DMS53 (cell line): ENCODE data around the gene KCNJ11.

ENCODE experiments used
- DNase-seq: peaks from one replicate; lab custom pipeline; 2025; lab: John Stamatoyannopoulos, UW

Gene KCNJ11

GRCh38 chr11:17391493-17392355 lies 3.3 kb upstream of the KCNJ11 start:
- peak; percentile 97 for DNase-seq

DNA sequence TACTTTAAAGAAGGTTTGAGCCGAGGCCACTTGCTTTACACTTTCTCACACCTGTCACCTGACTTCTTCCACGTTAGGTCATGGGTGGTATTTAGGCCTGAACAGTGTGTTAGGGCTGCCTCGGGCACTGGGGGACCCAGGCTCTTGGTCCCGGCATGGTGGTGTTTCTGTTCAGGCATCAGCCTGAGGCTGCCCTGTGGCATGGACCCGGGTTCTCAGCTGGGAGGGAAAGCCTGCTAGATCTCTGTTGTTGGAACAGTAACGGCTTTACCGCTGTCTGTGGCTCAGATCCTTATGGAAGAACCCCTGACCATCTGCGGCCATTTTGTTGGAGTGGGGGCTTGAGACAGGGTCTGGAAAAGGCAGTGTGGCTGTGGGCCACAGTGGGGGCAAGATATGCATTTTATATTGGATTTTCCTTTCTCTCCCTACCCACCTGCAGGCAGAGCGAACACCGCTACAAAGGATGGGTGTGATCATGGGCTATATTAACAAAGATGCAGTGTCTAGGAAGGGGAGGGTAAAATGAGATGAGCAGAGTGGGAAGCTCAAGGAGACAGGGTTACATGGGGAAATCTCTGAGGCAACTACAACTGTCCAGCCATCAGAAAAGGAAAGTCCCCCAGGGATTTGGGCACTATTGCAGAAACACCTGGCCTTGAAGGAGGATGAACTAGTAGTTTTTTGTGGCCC lies 1.6 kb upstream of the KCNJ11 start:
- peak; percentile 80 for DNase-seq

- peak; percentile 96 for DNase-seq
These were observed 925 bp upstream of the KCNJ11 start for GRCh38 chr11:17389211-17389956.

GRCh38 chr11:17387811-17388210 lies 648 bp downstream of the KCNJ11 start:
- DNase-seq = peak; percentile 58

DNA sequence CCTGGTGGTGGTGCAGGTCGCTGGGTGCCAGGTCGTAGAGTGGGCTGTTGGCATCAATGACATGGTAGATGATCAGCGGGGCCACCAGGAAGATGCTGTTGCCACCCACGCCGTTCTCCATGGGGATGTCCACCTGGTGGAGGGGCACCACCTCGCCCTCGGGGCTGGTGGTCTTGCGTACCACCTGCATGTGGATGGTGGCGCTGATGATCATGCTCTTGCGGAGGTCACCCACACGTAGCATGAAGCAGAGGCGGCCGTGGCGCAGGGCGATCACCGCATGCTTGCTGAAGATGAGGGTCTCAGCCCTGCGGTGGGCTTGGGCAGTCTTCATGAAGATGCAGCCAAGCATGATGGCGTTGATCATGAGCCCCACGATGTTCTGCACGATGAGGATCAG lies 1.2 kb downstream of the KCNJ11 start:
- DNase-seq = no peak

GRCh38 chr11:17386331-17387084 lies 2.0 kb downstream of the KCNJ11 start:
- DNase-seq = peak; percentile 88

GRCh38 chr11:17385926-17386325 lies 2.5 kb downstream of the KCNJ11 start:
- peak; percentile 47 for DNase-seq

DNA sequence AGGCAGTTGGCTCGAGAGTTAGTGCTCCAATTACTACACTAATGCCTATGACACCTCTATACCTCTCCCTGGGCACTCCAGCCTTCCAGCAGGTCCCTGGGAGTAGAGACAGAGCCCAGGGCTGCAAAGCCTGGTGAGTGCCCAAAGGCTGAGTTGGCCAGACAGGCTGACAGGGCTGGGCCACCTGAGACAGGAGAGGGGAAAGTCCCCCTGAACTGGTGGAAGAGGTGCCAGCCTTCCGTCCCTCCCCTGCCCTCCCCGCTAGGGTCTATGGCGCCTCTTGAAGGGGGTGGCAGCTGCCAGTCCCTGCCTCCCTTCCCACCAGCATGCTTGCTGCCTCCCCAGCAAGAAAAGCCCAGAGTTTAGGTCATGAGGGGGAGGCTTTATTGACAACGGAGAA lies 3.0 kb downstream of the KCNJ11 start:
- DNase-seq = peak; percentile 38

DNA sequence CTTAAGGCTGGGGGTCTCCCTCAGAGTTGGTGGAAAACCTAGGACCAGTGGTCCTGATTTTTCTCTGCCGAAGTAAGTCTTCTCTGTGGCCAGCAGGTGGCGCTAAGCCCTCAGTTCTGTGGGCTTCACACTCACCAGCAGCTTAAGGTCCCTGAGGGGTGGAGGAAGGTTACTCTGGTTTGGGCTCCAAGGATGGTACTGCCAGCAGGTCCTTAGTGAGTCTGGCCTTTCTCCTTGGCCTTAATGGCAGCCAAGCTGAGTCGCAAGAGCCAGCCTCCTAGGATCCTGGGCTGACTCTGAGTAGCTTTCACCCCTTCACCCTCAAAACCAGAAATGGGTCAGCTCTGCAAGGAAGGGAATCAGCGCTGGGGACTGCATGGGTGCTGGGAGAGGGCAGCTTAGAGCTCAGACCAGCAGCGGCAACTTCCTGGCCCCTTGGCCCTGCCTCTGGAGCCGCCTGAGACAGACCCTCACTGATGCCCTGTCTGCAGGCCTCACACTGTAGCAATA lies 4.4 kb downstream of the KCNJ11 start:
- peak; percentile 93 for DNase-seq

- no peak for DNase-seq
These were observed 5.0 kb downstream of the KCNJ11 start for GRCh38 chr11:17383461-17383860.

DNA sequence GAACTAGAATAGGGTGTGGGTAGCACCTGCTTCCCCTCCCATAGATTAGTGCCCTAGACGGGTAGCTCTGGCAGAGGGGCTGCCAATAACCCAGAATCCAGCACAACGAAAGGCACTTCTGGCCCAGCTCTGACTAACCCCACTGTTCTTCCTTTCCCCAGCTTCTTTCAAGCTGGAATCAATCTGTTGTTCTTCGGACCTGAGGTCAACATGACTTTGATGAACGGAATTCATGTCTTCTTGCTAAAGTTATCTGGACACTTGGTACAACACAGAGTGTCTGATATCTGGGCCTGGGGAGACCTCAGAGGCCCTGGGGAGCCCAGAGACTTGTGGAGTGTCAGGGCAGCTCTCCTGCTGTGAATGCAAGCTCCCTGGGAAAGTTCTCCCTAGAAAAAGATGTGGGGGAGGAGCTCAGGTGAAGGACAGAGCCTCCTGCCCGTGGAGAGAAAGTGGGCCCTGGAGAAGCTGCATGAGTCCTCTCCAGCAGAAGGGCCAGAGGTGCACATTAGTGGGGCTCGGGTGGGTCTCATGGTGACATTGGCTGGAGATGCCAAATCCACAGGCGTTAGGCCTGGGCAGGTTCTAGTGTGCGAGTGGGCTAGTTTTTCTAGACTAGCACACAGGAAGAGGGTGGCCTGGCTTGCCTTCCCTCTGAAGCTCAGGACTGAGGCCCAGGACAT lies 6.3 kb downstream of the KCNJ11 start:
- DNase-seq = no peak

GRCh38 chr11:17381156-17381555 lies 7.3 kb downstream of the KCNJ11 start:
- no peak for DNase-seq

GRCh38 chr11:17379383-17380180 lies 8.9 kb downstream of the KCNJ11 start:
- DNase-seq = no peak

- no peak for DNase-seq
These were observed 9.8 kb downstream of the KCNJ11 start for GRCh38 chr11:17378655-17379054.

DNA sequence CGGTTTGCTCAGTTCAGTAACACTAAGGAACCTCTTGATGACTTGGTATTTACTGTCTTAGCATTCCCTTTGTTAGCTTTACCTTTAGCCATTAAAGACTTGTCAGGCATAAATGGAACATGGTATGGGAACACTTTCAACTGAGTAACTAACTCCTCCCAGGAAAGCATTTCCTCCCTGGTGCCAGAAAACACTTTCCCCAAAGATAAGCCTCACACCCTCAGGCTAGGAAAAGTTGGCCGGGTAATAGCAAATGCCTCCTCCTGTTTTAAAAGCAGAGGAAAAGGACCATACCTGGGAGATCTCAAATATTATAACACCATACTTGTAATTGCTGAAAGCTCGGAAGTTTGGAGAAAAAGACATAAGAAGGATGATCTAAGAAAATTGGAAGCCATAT lies 12.0 kb downstream of the KCNJ11 start:
- DNase-seq = no peak

DNA sequence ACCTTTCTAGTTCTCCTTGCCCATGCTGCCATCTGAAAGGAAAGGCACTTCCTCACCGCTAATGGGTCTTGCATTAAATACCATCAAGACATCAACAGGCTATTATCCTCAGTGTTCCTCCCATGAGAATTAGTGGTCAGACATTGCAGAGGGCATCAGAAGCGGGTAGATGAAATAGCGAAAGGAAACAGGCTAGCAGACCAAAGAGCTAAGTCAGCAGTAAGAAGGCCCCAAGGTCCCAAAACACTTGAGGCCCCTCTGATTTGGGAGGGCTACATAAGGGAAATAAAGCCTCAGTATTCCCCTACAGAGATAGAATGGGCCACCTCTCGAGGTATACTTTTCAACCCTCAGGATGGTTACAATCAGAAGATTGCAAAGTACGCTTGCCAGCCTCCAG lies 12.9 kb downstream of the KCNJ11 start:
- DNase-seq = no peak

DNA sequence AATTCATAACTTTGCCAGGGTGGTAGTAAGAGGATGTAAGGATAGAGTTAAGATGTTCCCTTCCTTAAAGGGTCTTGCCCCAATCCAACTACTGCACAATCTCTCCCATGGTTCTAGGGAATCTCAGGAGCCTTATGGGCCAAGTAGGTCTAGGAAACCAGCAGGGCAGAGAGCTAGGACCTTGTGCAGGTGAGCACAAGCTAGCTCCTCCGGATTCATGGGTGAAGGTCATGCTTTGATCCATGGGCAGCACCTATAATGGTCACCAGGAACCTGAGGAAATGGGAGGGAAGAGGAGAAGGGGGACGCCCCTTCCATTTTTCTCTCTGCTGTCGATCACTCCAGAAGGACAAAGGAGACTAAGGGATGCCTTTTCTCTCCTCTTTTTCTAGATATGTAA lies 16.8 kb downstream of the KCNJ11 start:
- DNase-seq = peak; percentile 70

- no peak for DNase-seq
These were observed 18.7 kb downstream of the KCNJ11 start for GRCh38 chr11:17369684-17370243.

DNA sequence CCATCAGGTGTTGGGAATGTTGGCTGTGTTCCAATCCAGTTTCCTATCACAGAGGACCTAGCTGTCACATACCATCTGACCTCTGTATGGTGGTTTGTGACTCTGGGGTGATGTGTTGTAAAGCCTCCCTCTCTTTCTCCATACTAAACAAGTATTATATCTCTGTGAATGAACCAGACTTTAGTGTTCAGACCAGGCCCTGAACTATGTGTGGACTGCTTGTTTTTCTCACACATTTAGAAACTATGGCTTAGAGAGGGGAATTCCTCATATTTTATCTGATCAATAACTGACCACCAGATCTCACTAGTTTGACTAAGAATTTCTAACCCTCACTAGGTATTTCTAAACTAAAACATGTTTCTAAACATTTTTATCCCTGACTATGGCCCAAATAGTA lies 19.4 kb downstream of the KCNJ11 start:
- DNase-seq = no peak

- no peak for DNase-seq
These were observed 19.9 kb downstream of the KCNJ11 start for GRCh38 chr11:17368551-17368950.
